Stimulated activated CD4-positive, alpha-beta T cell treated with anti-CD3 and anti-CD28 coated beads, Interleukin-2, amount 100 ng/mL, for 48 hours (primary cell): ENCODE data around the gene RAB24.
A peak's percentile ranks its signal among the peaks of the same experiment; 100 is the strongest.

Source experiments
- DNase-seq, 2 donors: peaks; one replicate each; pipeline ENCODE4 v3.0.0-alpha.2; 2020

The RAB24 gene

DNA sequence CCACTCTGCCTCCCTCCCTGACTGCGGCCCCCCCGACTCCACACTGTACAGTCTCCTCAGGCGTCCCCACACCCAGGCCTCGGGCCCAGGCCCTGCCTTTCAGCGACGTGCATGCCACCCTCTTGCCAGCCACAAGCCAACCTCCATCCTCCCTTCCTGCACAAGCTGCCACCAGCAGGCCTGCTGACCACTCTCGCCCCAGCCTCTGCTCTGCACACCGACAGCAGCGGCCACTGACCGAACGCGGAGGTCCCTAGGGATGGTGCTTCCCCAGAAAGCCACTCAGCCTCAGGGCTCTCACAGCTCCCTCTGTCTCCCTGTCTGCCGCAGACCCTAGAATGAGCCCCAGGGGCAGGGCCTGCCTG, 29.4 kb upstream of the RAB24 start:
- DNase-seq: no peak

DNA sequence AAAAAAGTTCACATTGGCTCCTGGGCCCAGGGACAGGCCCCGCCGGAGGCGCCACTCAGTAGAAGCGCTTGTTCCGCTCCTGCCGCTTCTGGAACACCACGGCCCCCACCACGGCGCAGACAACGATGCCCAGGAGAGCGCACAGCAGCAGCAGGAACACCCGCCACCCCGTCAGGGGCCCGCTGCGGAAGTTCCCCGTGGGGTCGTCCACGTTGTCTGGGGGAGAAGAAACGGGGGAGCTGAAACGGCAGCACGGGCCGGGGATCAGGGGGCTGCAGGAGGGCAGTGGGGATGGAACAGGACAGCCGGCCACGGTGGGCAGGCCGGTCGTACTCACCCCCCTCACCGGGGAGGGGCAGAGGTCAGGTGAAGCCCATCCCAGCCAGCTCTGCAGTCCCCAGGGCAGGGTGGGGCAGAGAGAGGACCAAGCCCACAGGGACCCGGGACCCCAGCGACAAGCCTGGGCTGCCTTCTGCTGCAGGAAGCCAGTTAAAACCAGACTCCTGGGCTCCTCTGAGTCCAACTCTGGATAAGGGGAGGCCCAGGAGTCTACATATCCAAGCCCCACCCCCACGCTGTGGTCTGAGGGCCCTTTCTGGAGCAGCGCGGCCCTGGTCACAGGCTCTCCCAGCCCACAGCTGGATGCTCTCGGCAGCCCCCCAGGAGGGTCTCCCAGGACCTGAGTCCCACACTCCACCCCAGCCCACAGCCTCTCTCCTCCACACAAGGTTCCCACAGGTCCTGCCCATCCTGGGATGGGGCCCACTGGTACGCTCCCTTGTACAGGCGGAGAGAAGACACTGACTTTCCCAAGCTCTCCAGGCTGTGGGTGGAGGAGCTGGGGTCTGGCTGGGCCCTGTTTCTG, 28.7 kb upstream of the RAB24 start:
- DNase-seq: no peak

DNA sequence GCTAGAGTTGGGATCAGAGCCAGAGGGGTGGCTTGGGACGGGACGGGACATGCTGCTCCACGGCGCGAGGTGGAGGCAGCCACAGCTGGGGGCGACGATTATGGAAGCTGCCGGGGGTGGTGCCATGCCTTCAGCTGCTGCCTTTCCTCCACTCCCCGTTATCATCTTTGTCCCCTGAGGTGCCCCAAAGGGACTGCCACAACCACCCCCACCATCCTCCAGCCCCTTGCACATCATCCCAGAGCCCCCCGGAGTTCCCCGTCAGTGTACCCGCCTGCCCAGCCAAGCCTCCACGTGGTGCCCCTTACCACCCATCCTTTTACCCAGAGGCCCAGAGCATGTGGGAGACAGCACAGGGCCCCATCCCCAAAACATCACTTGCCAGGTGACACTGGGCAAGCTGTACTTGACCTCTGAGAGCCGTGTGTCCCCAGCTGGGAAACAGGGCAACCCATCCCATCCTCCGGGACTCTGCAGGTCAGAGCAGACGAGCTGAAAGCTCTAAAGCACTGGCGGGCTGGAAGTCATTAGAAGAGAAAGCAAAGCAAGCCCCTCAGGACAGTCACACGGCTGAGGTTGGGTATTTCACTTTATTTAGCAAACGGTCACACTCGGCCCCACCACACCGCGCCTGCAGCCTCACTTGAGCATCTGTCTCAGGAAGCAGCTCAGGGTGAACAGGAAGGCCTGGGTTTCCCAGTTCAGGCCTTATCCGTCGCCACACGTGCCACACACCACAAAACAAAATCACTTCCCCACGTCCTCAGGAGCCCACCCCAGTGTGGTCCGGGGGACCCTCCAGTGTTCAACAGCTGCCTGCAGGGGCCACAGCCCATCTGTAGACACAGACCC, 27.7 kb upstream of the RAB24 start:
- no peak for DNase-seq

DNA sequence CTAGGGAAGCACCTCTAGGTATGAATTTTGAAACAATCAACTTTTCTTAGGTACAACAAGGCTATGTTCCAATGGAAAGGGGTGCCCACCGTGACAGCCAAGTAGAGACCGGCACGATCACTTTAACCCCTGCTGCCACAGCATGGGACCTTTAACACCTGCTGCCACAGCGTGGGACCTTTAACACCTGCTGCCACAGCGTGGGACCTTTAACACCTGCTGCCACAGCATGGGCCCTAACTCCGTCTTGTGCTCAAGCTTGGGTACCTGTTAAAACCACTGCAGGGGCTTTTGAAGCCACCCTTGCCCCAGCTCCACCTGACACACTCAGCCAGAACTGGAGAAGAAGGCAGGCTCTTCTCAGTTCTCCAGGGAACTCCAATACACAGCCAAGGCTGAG, 26.4 kb upstream of the RAB24 start:
- DNase-seq: no peak

DNA sequence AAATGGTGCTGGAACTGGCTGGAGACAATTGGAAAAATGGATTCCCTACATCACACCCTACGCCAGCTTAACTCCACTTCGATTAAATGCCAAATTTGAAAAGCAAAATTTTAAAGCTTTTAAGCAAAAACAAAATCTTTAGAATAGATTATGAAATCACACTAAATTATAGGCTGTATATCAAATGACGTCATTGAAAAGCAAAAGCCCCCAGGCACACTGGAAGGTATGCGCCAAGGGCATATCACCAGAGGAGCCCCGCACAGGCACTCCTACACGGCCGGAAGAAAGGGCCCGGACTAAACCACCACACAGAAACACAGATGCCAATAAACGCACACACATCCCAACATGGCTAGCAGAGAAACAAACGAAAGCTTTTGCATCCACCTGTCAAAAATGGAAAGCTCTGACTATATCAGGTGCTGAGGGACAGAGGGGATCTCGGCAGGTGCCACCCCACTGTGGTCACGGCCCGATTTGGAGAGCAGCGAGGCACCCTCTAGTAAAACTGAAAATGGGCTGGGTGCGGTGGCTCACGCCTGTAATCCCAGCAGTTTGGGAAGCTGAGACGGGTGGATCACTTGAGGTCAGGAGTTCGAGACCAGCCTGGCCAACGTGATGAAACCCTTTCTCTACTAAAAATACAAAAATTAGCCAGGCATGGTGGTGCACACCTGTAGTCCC, 25.2 kb upstream of the RAB24 start:
- DNase-seq: no peak

DNA sequence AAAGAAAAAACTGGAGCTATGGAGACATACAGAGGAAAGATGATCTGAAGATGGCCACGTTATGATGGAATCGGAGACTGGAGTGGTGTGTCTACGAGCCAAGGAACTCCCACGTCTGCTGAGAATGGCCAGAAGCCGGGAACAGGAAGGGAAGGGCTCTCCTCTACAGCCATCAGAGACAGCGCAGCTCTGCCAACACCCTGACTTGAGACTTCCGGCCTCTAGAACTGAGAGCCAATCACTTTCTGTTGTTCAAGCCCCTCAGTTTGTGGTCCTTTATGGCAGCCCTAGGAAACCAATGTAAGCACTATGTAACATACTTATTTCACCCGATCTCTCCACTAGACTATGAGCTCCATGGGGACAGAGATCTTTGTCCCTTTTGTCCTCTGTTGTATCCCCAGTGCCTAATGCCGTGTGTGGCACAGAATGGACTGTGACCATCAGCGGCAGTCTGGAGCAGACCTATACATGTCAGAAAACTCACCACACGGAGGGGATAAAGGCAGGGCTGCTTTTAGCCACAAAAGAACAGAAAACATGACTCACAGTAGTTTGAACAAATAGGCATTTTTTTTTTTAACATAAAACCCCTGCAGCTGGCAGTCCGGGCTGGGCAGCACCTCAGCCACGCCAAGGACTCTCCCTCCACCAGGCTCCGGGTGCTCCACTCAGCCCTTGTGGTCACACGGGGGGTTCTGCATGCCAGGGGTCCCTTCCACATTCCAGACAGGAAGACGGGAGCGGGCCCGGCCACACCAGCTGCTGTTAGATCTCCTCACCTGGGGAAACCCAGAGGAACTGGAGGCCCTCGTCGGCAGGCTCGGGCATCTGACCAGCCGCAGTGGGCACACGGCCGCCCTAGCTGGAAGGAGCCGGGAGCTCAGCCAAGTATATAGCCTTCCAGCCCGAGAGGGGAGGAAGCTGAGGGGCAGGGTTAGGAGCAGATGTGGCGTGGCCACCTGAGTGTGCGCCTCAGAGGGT, 24.3 kb upstream of the RAB24 start:
- no peak for DNase-seq

DNA sequence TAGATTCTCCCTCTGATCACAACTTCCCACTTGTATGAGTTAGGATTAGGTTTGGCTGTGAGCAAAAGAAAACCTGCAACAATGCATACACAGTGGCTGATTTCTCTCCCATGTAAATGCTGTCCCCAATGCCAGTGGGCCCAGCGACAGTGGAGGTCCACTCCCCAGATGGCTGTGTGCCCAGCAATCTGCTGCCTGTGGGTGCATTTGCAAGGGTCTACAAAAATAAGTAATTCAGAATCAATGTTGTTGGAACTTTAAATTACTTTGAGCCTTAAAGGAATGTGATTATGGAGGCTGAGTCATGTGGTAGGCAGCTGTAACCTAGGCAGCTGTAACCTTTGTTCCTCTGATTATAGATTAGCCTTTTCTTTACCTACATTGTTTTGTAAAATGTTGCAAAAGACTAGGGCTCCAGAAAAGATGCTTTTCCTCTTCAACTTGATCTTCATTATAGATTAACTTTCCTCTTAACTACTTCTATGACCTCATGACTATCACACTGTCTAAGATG, 22.4 kb upstream of the RAB24 start:
- DNase-seq: no peak

DNA sequence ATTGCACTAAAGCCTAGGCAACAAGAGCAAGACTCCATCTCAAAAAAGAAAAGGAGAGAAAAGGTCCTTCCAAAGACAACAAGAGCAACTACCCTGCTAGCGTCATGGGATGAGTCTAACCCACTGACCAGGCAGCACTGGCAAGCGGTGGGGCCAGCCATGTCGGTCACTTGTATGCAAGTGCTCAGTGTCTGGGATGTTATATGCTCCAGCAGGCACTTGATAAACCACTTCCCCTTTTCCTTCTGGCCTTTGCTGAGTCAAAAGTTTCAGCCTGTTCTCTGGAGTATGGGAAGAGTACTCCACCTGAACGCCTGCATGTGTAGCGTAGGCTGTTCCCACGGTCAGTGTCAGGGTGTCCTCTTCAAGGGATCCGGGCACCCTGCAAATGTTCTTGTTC, 17.4 kb upstream of the RAB24 start:
- no peak for DNase-seq

DNA sequence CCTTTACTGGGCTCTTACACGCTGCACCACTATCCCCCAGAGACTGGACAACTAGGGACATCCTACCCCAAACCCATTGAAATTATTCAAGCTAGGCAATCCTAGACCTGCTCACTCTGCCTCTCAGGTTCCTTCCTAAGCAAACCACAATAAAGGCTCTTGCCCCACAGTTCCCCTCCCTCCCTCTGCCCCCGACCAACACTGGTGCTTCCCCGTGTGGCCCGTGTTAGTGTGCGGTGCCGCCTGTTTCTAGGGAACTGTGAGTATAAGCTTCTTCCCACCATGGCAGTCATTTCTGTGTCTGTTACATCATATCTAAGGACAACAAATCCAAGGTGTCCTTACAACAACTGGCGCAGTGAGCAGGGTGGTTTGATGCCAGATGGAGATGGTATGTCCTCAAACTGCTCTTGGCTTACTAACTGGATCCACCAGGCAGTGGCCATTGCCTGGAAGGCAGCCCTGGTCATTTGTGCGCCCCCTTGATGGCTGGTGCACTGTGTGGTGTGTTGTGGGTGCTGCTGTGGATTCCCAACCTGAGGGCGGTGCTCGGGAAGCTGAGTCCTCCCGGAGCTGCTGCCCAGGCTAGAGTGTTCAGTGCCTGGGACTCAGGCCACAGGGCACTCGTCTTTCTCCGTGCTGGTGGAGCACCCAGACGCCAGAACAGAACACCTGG, 16.5 kb upstream of the RAB24 start:
- no peak for DNase-seq

DNA sequence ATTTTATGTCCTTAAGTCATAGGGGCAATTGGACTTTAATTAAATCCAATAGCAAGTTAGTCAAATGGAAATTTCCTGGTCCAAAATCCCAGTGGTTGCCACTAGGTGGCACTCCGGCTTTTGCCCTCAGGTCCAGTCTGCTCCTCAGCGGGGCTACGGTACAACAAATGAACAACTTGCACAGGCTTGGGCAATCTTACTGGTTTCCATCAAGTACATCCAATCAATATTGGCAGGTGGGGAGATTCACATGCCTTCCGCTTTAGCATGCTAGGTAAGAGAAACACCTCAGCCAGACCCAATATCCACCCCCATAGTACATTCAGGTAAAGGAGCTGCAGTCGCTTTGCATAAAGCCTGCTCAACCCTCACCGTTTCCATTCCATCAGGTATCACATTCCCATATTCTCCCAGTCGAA, 14.4 kb upstream of the RAB24 start:
- DNase-seq: peak; percentile 73 to 76

DNA sequence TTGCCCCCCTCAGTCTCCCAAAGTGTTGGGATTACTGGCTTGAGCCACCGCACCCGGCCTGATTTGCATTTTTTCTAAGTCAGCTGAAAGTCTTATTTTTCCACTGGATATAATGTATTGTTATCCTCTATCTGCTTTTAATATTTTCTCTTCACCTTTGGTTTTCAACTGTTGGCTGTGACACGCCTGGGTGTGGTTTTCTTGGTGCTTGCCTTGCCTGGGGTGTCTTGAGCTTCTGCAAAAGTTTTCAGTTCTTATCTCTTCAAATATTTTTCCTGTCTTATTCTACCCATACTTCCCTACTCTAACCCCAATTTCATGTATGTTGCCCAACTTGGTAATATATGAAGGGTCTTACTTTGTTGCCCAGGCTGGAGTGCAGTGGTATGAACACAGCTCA, 12.5 kb upstream of the RAB24 start:
- DNase-seq: no peak

DNA sequence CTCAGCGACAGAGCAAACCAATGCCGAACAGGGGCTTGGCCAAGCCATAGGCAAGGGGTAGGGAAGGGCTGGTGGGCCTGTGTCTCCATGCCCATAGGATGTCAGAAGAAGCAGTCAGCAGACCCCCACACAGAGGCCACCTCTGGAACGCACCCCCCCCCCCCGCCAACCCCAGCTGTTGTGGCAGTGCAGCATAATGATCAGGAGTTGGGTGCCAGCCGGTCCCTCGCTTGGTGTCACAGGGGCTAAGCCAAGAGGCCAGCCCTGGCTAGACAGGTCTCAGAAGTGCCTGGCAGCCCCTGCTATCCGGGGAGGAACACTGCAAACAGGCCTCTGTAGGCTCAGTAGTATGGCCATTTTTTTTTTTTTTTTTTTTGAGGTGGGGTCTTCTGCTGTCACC, 11.9 kb upstream of the RAB24 start:
- no peak for DNase-seq

DNA sequence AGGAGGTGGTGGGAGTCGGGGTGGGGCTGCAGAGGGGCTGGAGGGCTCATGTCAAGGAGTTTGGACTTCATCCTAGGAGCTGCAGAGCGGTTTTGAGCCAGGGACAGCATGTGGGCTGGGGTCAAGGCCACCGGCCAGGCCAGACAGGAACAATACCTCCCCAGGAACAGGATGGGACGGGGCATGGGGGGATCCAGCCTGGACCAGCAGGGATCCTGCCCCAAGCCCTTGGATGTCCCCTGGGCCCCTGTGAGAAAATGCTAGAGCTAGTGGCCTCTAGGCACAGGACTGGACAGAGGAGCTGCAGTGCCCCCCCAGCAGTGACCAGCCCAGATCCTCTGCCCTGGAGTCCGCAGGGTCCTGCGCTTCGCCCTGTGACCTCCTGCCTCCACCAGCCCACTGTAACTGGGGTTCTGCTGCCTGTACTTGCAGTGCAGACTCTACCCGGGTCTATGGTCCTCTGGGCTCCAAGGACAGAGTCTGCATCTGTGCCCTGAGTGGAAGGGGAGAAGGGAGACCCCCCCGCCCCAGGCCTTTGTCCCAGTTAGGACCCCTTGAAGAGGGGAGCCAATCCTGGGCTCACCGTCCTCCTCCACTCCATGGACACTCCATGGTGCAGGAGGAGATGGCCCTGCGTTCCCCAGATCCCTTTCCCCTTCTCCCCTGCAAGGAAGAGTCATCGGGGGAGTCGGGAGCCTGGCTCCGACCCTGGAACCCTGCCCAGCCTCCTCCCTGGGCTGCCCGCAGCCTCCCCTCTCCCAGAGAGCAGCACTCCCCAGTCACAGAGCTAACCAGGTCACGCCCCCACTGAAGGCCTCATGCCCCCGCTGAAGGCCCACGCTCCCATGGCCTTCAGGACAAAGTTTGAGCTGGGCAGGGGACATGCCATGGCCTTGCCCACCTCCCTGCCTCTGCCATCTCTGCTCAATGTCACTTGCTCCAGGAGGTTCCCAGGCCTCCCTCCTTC, 11.1 kb upstream of the RAB24 start:
- no peak for DNase-seq

DNA sequence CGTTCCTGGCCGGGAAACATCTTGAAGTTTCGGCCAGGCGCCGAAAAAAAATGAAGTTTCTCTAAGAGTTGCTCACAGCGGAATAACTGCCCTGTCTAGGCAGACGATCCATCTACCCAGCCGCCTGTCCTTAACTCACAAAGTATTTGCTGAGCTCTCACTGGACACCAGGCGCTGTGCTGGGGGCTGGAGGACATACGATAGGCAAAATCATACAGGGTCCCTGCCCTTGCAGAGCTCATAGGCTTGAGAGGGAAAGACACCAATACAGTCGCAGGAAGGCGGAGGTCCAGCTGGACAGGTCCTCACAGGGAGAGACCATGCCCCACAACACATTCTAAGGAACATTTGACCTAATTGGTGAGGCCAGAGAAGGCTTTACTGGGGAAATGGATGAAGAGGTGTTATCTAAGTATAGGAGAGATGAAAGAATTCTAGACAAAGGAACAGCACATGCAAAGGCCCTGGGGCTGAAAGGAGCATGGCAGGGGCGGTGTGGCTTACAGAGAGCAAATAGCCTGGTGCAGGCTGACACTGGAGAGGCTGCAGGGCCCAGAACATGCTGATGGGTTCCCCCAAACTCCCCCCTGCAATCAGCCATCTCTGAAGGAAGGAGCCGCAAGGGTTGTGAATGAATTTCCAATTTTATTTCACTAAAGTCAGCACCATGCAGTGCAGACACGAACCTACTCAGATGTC, 10.2 kb upstream of the RAB24 start:
- DNase-seq: no peak

DNA sequence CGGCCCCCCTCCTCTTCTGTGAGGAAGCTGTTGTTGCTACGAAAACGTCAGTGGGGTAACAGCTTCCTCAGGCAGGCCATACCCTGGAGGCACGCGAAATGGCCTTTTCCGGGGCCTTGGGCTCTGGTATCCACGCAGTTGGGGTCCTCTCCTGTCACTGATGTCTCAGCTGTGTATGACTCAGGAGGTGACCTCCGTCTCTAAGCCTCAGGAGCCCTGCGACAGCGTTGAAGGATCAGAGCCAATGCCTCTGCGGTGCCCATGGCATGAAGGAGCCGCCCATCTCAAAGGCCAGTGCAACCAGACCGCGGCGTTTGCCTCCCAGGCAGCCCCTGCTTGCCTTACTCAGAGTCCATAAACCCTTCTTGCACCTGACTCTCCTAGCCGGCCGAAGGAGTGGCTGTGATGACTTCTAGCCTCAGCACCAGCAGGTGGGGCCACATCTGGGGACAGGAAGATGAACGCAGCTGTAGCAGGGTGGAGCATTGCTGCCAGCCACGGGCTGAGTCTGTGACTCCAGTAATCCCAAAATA, 9.2 kb upstream of the RAB24 start:
- no peak for DNase-seq

DNA sequence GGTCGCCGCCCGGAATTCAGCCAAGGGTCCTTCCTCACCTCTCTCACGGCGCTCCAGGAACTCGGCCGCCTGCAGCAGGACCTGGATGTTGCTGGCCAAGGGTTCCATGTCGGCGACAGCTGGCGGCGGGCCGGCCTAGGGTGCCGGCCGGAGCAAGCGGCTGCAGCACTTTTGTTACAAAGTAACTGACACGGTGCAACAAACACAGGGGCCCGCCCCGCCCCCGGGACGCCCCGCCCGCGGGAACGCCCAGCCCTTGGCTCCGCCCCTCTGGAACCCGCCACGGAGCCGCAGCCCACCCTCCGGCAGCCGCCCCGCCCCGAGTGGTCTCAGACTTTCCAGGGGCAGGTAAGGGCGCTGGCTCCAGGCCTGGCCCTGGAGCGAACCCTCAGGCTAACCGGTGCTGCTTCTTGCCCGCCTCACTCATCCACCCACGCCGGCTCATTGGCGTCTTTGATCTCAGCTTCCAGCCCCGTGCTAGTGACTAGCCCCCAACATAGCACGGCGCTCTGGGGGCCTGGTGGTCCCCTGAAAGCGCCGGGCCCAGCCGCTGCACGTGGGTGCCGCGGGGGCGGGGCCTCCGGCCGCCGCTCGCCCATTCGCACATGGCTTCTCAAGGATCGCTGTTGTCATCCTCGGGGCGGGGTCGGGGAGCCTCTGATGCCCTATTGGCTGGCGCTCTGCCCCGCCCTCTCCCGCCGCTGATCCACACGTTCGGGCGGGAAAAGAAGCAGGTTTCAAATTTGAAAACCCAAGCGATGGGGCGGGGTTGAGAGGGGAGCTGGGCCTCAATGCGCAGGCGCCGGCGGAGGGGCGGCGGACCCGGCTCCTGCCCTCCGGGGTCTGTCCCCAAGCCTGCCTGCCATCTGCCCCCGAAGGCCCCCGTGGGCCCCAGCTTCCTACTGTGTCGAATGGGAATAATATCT, 8.5 kb upstream of the RAB24 start, which contains the start of gene MXD3:
MXD3 (minus strand) TSS at position 176 of the 926 bp plus-strand sequence; CDS start at position 108, 68 bp downstream.
- peak; percentile 94 to 95 for DNase-seq

DNA sequence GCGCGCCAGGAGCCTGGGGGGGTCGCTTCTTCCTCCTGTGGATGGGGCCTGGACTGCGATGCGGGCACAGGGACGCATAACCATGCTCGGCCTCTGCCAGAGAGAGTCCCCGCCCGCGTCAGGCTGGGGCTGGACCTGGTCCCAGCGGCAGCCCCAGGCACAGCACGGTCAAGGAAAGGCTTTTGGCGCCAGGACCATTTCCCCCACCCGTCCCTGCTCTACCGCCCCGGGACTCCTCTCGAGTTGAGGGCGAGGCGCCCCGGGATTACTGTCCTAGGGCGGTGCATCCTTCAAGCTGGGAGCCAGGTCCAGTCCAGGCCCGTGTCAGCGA, 7.8 kb upstream of the RAB24 start:
- DNase-seq: no peak

DNA sequence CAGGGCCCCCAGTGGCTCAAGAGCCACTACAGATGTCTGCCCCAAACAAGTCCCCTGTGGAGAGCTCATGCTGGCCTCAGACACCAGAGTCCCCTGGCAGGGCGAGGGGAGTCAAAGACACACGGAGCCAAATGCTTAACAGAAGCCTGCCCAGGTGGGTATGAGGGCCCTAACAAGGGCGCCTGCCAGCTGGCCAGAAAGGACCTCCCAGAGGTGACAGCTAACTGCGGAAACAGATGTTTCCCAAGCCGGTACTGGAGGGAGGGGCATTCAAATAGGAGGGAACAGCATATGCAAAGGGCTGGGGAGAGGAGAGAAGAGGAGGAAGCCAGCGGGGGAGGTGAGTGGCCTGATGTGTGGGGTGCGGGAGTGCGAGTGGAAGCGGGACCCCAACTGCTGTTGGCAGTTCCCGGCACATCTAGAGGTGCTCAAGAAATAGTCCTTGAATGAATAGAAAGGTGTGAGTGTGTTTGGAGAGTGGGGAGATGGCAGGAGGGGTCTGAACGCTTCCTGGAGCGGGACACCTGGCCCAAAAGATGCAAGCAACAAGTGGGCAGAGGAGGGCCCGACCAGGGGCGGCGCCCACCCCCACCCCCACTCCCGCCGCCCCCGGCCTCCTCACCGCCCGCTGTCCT, 7.4 kb upstream of the RAB24 start:
- DNase-seq: no peak
